Testis (tissue), 2 donors: Measurements from ENCODE around the gene PLCE1.

Experiments used
- POLR2A ChIP-seq: fragments of 450-650 bp; IDR thresholded peaks from one replicate; pipeline ENCODE4 v1.6.1; 2017; ENCODE audit warnings: antibody characterized with exemption, mild to moderate bottlenecking, moderate library complexity
- TF ChIP-seq, protein P1 (sequence below), 3 experiments: fragments of 450-650 bp in 2 of 3; fragments of 200-600 bp in 1 of 3; sonication (generic) in 1 of 3; IDR thresholded peaks; one replicate each; pipeline ENCODE4 v1.5.1; 2016 to 2019; ENCODE audit warnings: antibody characterized with exemption in 3 of 3, mild to moderate bottlenecking in 2 of 3, moderate library complexity in 1 of 3

DNA sequence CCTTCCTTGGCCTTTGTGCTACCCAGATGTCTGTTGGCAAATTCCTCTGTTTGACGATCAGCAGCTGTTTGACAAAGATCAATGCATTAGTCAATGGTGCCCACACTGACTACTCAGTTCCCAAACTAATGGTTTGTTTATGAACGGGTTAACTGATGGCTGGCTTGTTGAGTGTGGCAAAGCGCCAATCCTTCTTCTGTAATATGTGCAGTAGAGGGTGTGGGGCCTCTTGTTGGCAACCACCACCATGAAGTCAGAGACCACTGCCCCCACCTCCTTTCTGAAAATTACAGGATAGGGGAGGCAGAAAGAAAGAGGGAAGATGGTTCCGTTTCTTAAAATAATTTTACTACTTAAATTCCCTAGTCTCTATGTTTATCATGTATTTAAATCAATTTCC lies 2.6 kb upstream of the PLCE1 start:
- no peak for TF ChIP-seq POLR2A
- TF ChIP-seq, protein P1, sequence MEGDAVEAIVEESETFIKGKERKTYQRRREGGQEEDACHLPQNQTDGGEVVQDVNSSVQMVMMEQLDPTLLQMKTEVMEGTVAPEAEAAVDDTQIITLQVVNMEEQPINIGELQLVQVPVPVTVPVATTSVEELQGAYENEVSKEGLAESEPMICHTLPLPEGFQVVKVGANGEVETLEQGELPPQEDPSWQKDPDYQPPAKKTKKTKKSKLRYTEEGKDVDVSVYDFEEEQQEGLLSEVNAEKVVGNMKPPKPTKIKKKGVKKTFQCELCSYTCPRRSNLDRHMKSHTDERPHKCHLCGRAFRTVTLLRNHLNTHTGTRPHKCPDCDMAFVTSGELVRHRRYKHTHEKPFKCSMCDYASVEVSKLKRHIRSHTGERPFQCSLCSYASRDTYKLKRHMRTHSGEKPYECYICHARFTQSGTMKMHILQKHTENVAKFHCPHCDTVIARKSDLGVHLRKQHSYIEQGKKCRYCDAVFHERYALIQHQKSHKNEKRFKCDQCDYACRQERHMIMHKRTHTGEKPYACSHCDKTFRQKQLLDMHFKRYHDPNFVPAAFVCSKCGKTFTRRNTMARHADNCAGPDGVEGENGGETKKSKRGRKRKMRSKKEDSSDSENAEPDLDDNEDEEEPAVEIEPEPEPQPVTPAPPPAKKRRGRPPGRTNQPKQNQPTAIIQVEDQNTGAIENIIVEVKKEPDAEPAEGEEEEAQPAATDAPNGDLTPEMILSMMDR (IDR thresholded peaks at IDR 0.05): no peak
